ENCODE data around the gene ST8SIA6. TPM values are rescaled to one million over a fixed set of nuclear protein-coding genes. Genes with fewer than 3 reads are reported as not detected.

ST8SIA6 gene
- total RNA-seq, 1 donor from 2014 or later, result not detected

DNA sequence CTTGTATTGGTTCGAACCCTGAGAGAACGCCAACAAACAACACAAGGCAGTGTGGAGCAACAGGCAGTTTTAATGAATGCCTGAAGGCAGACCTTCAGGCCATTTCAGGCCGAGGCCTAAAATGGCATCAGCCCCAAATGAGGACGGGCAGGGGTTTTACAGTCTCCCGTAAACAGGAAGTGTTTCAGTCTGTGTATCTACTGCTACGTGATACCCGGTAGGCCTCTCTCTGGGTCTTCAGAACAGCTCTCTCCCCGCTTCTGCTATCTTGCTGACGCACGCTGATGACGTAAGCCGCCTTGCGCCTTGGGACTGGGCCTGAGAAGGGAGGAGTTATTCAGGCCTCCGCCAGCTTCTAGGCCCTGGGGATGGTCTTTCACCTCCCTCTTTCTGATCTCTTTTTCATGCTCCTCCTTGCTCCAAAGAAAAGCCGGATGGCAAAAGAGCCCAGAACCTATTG, 67.7 kb downstream of the ST8SIA6 start:
- peaks cover 0 to 17% of the 10 kb centered on the region in 2 donors for H3K4me1 ChIP-seq
- no peaks in the 10 kb centered on the region for H3K36me3 ChIP-seq
- DNase-seq (ENCODE audit: low spot score in 2 of 2), result no peak
- no peak for TF ChIP-seq CTCF (IDR thresholded peaks at IDR 0.05)
- H3K27ac ChIP-seq, result no peak overlapping the region
- H3K4me3 ChIP-seq, result no peak overlapping the region
- H3K9me3 ChIP-seq, result no peaks in the 10 kb centered on the region
- intact Hi-C loops (cut with DNase I), result no loop called here
- no peaks in the 10 kb centered on the region for H3K27me3 ChIP-seq

DNA sequence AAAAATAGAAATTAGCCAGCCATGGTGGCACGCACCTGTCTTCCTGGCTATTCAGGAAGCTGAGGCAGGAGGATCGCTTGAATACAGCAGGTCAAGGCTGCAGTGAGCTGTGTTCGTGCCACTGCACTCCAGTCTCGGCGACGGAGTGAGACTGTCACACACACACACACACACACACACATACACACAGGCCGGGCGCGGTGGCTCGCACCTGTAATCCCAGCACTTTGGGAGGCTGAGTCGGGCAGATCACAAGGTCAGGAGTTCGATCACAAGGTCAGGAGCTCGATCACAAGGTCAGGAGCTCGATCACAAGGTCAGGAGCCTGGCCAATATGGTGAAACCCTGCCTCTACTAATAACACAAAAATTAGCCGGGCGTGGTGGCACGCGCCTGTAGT, 68.4 kb downstream of the ST8SIA6 start:
- Histone ChIP-seq H3K36me3 (no peaks in the 10 kb centered on the region), H3K27me3 (no peaks in the 10 kb centered on the region), H3K27ac (no peak overlapping the region), H3K4me3 (no peak overlapping the region), H3K4me1 (peaks cover 0 to 21% of the 10 kb centered on the region in 2 donors), H3K9me3 (no peaks in the 10 kb centered on the region)
- intact Hi-C loops (cut with DNase I), result no loop called here
- no peak for DNase-seq (ENCODE audit: low spot score in 2 of 2)
- TF ChIP-seq CTCF (IDR thresholded peaks at IDR 0.05), result no peak

DNA sequence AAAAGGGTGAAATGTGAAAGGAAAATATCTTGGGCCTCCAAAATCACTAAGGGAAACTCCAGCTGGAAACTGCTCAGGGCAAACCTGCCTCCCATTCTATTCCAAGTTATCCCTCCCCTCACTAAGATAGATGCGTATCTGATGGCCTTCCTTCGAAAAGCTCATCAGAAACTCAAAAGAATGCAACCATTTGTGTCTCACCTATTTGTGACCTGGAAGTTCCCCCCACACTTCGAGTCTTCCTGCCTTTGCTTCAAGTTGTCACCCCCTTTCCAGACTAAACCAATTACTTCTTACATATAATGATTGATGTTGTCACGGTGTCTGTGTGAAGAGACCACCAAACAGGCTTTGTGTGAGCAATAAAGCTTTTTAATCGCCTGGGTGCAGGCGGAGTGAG, 69.3 kb downstream of the ST8SIA6 start:
- Histone ChIP-seq H3K27me3 (no peaks in the 10 kb centered on the region), H3K36me3 (no peaks in the 10 kb centered on the region), H3K4me3 (no peak overlapping the region), H3K4me1 (peaks cover 0 to 21% of the 10 kb centered on the region in 2 donors), H3K9me3 (no peaks in the 10 kb centered on the region), H3K27ac (peak overlapping the region in 1 of 2 donors; percentile 43)
- DNase-seq (ENCODE audit: low spot score in 2 of 2), result no peak
- TF ChIP-seq CTCF (IDR thresholded peaks at IDR 0.05), result no peak
- intact Hi-C loops (cut with DNase I), result no loop called here

GRCh38 chr10:17383801-17384555, 70.4 kb downstream of the ST8SIA6 start:
- Histone ChIP-seq H3K4me1 (peaks cover 0 to 21% of the 10 kb centered on the region in 2 donors), H3K27ac (peak overlapping the region; percentile 15 to 64), H3K9me3 (no peaks in the 10 kb centered on the region), H3K36me3 (no peaks in the 10 kb centered on the region), H3K27me3 (no peaks in the 10 kb centered on the region), H3K4me3 (peak overlapping the region in 1 of 2 donors; percentile 32)
- intact Hi-C loops (cut with DNase I), result no loop called here
- no peak for TF ChIP-seq CTCF (IDR thresholded peaks at IDR 0.05)
- no peak for DNase-seq (ENCODE audit: low spot score in 2 of 2)

DNA sequence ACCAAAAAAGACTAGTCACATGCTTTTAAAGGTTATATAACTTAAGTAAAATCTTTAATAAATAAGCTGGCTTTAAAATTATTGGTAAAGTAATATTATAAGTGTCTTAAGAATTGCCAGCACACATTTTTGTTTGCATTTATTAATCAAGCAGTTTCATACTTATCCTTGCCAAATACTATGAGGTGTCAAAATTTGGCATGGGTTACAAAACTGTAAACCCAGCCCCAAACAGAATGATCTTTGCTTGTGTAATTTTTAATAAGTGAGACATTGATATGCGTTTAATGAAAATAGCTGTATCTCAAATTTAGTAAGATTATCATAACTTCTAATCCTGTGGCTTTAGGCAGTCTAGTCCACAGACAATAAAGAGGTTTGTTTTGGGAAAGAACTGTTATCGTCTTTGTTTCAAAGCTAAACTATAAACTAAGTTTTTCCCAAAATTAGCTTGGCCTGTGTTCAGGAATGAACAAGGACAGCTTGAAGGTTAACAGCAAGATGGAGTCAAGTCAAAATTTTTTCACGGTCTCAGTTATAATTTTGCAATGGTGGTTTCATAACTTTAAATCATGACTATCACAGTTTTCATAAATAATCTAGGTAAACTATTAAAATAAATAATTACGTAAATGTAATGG, 72.8 kb downstream of the ST8SIA6 start:
- intact Hi-C loops (cut with DNase I), result no loop called here
- Histone ChIP-seq H3K27me3 (no peaks in the 10 kb centered on the region), H3K27ac (no peak overlapping the region), H3K9me3 (no peaks in the 10 kb centered on the region), H3K4me3 (no peak overlapping the region), H3K36me3 (no peaks in the 10 kb centered on the region), H3K4me1 (peaks cover 0 to 18% of the 10 kb centered on the region in 2 donors)
- no peak for TF ChIP-seq CTCF (IDR thresholded peaks at IDR 0.05)
- no peak for DNase-seq (ENCODE audit: low spot score in 2 of 2)

All from ascending aorta (tissue), 2 donors.